Activated naive CD8-positive, alpha-beta T cell treated with anti-CD3 and anti-CD28 coated beads for 36 hours (primary cell): ENCODE results near the gene BPIFB4. TPM values are rescaled to one million over a fixed set of nuclear protein-coding genes. Genes with fewer than 3 reads are reported as not detected.

ENCODE experiments used
- DNase-seq: peaks from one replicate; pipeline ENCODE4 v3.0.0; 2021
- H3K27ac Mint-ChIP-seq: one replicate; pipeline ENCODE4 v1.8.0; 2022; ENCODE audit warnings: mild to moderate bottlenecking, moderate library complexity, mixed read lengths
- H3K27me3 Mint-ChIP-seq: one replicate; pipeline ENCODE4 v1.8.0; 2022; ENCODE audit warnings: mild to moderate bottlenecking, mixed read lengths
- H3K36me3 Mint-ChIP-seq: one replicate; pipeline ENCODE4 v1.8.0; 2021; ENCODE audit warnings: mild to moderate bottlenecking, mixed read lengths
- H3K4me1 Mint-ChIP-seq: one replicate; pipeline ENCODE4 v1.8.0; 2021; ENCODE audit warnings: mixed read lengths
- H3K4me3 Mint-ChIP-seq: one replicate; pipeline ENCODE4 v1.8.0; 2022; ENCODE audit warnings: mild to moderate bottlenecking, moderate library complexity, mixed read lengths
- H3K9me3 Mint-ChIP-seq: one replicate; pipeline ENCODE4 v1.8.0; 2022; ENCODE audit warnings: mixed read lengths
- total RNA-seq, 2 experiments: library from RNA; stranded (reverse); gene quantifications; one replicate each; pipeline ENCODE4 v1.2.3, GENCODE V29; 2021

The BPIFB4 gene
- total RNA-seq, 2 experiments from 2014 or later = not detected

DNA sequence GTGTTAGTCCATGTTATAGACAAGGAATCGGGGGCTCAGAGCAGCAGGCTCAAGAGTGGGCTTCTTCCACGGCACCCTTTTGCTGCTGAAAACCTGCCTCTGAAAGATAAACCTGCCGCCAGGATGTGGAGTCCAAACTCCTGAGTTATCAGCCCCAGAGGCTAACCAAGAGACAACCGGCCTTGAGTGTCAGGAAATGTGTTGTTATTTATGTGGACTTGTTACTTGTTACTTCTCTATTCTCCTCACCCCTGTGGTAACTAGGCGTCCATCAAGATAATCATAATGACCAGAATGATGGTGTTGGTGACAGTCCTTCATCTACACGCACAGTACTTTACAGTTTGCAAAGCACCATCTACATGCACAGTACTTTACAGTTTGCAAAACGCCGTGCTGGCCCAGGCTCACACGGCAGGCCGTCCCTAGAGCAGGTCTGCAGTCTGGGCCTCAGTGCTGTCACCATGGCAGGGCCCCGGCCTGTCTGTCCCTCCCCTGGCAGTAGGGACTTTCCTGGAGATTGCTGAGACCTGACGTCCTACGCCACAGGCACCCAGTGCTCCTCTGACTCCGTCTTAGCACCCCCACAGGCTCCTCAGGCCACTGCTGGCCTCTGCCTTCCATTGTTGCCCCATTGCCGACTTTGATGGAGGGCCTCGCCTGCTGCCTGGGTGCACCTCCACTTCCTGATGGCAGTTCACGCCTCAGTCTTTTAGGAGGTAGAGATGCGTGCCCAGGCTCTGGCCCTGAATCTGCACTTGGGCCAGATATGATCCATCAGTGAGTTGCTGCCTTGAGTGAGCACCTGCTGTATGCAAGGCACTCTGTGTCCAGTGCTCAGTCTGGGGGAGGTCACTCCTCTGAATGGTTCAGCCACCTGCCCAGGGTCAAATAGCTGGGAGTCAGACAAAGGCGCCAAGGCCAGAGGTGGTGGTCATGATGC, 9.1 kb upstream of the BPIFB4 start:
- Mint-ChIP-seq H3K27ac (no peak overlapping the region), H3K36me3 (no peaks in the 10 kb centered on the region), H3K9me3 (no peaks in the 10 kb centered on the region), H3K27me3 (no peaks in the 10 kb centered on the region), H3K4me3 (no peak overlapping the region), H3K4me1 (peaks cover 4% of the 10 kb centered on the region)
- no peak for DNase-seq

DNA sequence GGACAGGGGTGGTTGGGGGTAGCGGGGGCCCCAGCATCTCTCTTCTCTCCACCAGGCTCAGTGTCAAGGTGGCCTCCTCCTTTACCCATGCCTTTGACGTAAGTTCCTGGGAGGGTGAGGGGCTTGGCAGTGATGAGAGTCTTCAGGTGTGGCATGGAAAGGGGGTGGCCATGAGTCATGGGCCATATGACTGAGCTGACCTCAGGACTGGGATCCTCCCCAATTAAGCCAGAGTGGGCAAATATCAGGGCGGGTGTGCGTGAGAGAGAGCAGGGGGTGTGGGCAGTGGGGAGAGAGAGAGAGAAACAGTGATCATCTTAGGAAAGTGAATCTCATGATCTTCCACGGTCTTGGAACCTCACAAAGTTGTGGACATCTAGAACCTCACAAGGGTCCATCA, 8.2 kb upstream of the BPIFB4 start:
- Mint-ChIP-seq H3K36me3 (no peaks in the 10 kb centered on the region), H3K27ac (no peak overlapping the region), H3K27me3 (no peaks in the 10 kb centered on the region), H3K9me3 (no peaks in the 10 kb centered on the region), H3K4me1 (peaks cover 4% of the 10 kb centered on the region), H3K4me3 (no peak overlapping the region)
- no peak for DNase-seq

DNA sequence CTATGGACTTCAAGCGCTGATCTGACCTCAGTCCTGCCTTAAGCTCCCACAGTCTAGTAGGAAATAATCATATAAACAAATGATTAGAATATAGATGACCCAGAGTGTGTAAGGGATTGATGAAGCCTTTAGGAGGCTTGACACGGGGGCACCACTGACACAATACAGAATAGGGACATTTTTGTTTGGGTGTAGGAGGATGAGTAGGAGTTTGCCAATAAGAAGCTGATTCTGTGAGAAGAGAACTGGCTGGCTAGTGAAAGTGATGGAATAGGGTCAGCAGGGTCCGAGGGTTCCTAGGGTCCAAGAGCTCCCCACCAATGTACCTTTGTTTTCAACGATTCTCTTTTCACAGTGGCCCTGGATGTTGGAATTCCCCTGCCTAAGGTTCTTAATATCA, 7.1 kb upstream of the BPIFB4 start:
- Mint-ChIP-seq H3K27me3 (no peaks in the 10 kb centered on the region), H3K36me3 (no peaks in the 10 kb centered on the region), H3K4me1 (peaks cover 4% of the 10 kb centered on the region), H3K27ac (no peak overlapping the region), H3K4me3 (no peak overlapping the region), H3K9me3 (no peaks in the 10 kb centered on the region)
- no peak for DNase-seq

GRCh38 chr20:33072813-33073212, 6.6 kb upstream of the BPIFB4 start:
- Mint-ChIP-seq H3K4me1 (peaks cover 4% of the 10 kb centered on the region), H3K36me3 (no peaks in the 10 kb centered on the region), H3K4me3 (no peak overlapping the region), H3K27ac (no peak overlapping the region), H3K27me3 (no peaks in the 10 kb centered on the region), H3K9me3 (no peaks in the 10 kb centered on the region)
- no peak for DNase-seq

GRCh38 chr20:33074675-33075074, 4.8 kb upstream of the BPIFB4 start:
- DNase-seq = no peak
- Mint-ChIP-seq H3K27me3 (no peaks in the 10 kb centered on the region), H3K27ac (no peak overlapping the region)

DNA sequence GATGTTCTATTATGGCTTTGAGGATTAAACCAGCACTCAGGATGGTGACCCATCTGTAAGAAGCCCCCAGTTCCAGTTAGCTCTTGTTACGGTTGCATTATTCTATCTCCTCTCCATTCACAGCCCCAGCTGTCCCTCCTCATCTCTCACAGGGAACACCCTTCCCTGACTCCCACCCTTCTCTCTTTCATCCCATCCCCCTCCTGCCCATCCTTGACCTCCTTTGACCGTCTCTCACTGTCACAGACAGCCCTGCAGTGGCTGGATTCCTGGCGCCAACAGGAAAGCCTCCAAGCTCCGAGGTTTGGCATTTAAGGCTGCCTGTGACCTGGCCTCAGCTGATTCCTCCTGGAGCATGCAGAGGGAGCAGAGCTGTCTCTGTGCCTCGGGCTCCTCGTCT, 4.2 kb upstream of the BPIFB4 start:
- DNase-seq = no peak

More at GRCh38 chr20:33074675-33075074, 4.8 kb upstream of the BPIFB4 start:
- Mint-ChIP-seq H3K4me3 (no peak overlapping the region), H3K4me1 (no peaks in the 10 kb centered on the region), H3K36me3 (no peaks in the 10 kb centered on the region), H3K9me3 (no peaks in the 10 kb centered on the region)

DNA sequence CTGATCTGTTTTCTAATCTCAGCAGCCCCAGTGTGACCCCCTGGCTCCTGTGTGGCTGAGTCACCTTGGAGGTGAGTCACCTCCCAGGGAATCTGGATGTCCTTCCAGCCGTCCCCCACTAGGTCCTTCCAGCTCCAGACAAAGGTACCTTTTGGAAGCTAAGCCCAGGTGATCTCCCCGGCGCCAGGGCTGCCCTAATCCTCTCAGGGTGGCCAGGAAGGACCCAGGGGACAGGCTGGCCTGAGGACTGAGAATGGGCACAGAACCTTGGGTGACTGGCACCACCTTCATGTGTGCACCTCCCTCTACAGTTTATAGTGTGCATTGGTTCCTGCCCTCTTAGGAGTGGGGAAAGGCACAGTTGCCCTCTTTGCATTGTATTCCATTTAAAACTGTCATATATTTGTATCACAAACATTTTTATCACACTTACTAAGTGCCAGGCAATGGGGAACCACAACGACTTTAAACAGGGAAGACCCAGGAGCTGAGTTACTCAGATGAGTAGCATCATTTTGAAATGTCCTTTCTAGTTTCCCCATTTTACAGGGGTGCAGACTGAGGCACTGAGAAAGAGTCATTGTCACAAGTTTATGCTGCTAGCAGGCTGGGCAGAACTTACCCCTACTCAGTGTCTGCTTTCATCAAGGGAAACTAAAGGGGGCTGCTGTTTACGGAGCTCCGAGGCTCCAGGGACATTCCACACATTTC, 2.6 kb upstream of the BPIFB4 start:
- H3K9me3 Mint-ChIP-seq = no peaks in the 10 kb centered on the region
- H3K27ac Mint-ChIP-seq = no peak overlapping the region
- no peak for DNase-seq

More for the DNA sequence above, 4.2 kb upstream of the BPIFB4 start:
- no peaks in the 10 kb centered on the region for H3K4me1 Mint-ChIP-seq
- H3K36me3 Mint-ChIP-seq = no peaks in the 10 kb centered on the region
- H3K9me3 Mint-ChIP-seq = no peaks in the 10 kb centered on the region
- H3K27me3 Mint-ChIP-seq = no peaks in the 10 kb centered on the region
- H3K27ac Mint-ChIP-seq = no peak overlapping the region
- H3K4me3 Mint-ChIP-seq = no peak overlapping the region

GRCh38 chr20:33081411-33082154, 2.1 kb downstream of the BPIFB4 start:
- H3K27ac Mint-ChIP-seq = no peak overlapping the region
- no peaks in the 10 kb centered on the region for H3K36me3 Mint-ChIP-seq
- no peaks in the 10 kb centered on the region for H3K9me3 Mint-ChIP-seq
- no peak overlapping the region for H3K4me3 Mint-ChIP-seq
- H3K27me3 Mint-ChIP-seq = no peaks in the 10 kb centered on the region
- DNase-seq = no peak
- H3K4me1 Mint-ChIP-seq = no peaks in the 10 kb centered on the region

More for the DNA sequence above, 2.6 kb upstream of the BPIFB4 start:
- no peak overlapping the region for H3K4me3 Mint-ChIP-seq
- no peaks in the 10 kb centered on the region for H3K4me1 Mint-ChIP-seq
- H3K36me3 Mint-ChIP-seq = no peaks in the 10 kb centered on the region
- H3K27me3 Mint-ChIP-seq = no peaks in the 10 kb centered on the region

DNA sequence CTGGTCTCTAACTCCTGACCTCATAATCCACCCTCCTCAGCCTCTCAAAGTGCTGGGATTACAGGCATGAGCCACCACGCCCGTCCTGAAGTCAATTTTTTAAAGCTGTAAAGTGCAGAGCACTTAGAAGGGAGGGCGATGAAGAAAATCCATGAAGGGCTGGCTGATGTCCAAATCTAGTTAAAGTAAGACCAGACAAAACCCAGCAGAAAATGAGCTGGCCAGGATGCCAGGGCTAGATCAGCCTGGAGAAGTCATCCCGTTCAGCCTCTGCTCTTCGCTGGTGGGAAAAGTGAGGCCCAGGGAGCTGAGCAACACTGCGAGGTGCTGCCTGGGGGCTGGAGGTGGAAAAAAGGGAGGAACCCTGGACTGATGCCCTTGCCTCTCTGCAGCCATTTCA, 3.1 kb downstream of the BPIFB4 start:
- Mint-ChIP-seq H3K27me3 (no peaks in the 10 kb centered on the region), H3K4me3 (no peak overlapping the region), H3K36me3 (no peaks in the 10 kb centered on the region), H3K4me1 (no peaks in the 10 kb centered on the region), H3K27ac (no peak overlapping the region), H3K9me3 (no peaks in the 10 kb centered on the region)
- DNase-seq = no peak

GRCh38 chr20:33083544-33084340, 4.3 kb downstream of the BPIFB4 start:
- H3K4me3 Mint-ChIP-seq = no peak overlapping the region
- no peak for DNase-seq
- H3K36me3 Mint-ChIP-seq = no peaks in the 10 kb centered on the region
- no peaks in the 10 kb centered on the region for H3K9me3 Mint-ChIP-seq
- no peaks in the 10 kb centered on the region for H3K27me3 Mint-ChIP-seq
- no peaks in the 10 kb centered on the region for H3K4me1 Mint-ChIP-seq
- H3K27ac Mint-ChIP-seq = no peak overlapping the region

DNA sequence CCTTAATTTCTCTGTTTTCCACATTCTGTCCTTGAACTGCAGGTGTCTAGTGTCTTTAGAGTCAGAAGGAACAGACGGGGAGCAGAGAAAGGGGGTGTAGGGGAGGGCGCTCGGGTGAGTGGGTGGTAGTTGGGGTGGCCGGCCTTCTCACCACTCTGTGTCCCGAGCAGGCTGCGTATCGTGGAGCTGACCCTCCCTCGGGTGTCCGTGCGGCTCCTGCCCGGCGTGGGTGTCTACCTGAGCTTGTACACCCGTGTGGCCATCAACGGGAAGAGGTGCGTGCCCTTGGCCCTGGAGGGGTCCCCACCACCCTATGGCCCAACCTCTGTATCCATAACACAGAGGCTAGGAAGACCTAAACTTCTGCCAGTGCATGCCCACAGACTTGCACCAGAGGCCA, 5.3 kb downstream of the BPIFB4 start:
- Mint-ChIP-seq H3K27ac (no peak overlapping the region), H3K36me3 (no peaks in the 10 kb centered on the region), H3K4me1 (no peaks in the 10 kb centered on the region), H3K27me3 (no peaks in the 10 kb centered on the region), H3K9me3 (no peaks in the 10 kb centered on the region), H3K4me3 (no peak overlapping the region)
- no peak for DNase-seq

DNA sequence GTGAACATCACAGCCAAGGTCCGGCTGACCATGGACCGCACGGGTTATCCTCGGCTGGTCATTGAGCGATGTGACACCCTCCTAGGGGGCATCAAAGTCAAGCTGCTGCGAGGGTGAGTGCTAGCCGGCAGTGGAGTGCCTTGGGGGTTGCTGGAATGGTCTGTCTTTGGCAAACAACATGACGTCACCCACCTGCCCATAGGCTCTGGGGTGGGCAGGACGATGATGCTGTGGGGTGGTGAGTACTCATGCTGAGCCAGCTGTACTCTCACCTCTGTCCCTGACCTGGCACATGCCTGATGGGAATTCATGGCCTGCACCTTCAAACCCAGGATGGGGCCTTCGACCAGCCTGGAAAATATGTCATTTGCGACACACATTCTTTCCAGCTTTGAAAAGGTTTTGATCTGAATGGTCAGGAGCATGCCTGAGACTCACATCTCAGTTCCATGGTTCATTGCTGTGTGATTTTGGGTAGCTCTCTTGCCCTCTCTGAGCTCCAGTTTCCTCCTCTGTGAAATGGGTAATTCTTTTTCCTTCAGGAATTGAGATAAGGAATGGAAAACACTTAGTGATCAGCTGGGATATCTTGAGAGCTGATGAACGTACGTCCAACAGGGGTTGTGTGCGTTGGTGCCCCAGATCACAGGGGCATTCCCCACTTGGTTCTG, 6.7 kb downstream of the BPIFB4 start:
- H3K27ac Mint-ChIP-seq = no peak overlapping the region
- DNase-seq = no peak
- no peaks in the 10 kb centered on the region for H3K4me1 Mint-ChIP-seq
- no peaks in the 10 kb centered on the region for H3K36me3 Mint-ChIP-seq
- H3K4me3 Mint-ChIP-seq = no peak overlapping the region
- no peaks in the 10 kb centered on the region for H3K27me3 Mint-ChIP-seq
- no peaks in the 10 kb centered on the region for H3K9me3 Mint-ChIP-seq

- DNase-seq = no peak
- Mint-ChIP-seq H3K36me3 (no peaks in the 10 kb centered on the region), H3K9me3 (no peaks in the 10 kb centered on the region), H3K4me3 (no peak overlapping the region), H3K27me3 (no peaks in the 10 kb centered on the region), H3K4me1 (no peaks in the 10 kb centered on the region), H3K27ac (no peak overlapping the region)
Observed at GRCh38 chr20:33091147-33091546, 11.7 kb downstream of the BPIFB4 start.

GRCh38 chr20:33091693-33092092, 12.2 kb downstream of the BPIFB4 start:
- Mint-ChIP-seq H3K27me3 (no peaks in the 10 kb centered on the region), H3K4me1 (no peaks in the 10 kb centered on the region), H3K4me3 (no peak overlapping the region), H3K27ac (no peak overlapping the region), H3K9me3 (no peaks in the 10 kb centered on the region), H3K36me3 (no peaks in the 10 kb centered on the region)
- no peak for DNase-seq
